ENCODE data around the gene NUBP1.
"Not testable (repeated sequence)": the region's sequence is repeated elsewhere in the genome, so short reads cannot be mapped to it uniquely, and the experiment has no call there.

The NUBP1 gene

DNA sequence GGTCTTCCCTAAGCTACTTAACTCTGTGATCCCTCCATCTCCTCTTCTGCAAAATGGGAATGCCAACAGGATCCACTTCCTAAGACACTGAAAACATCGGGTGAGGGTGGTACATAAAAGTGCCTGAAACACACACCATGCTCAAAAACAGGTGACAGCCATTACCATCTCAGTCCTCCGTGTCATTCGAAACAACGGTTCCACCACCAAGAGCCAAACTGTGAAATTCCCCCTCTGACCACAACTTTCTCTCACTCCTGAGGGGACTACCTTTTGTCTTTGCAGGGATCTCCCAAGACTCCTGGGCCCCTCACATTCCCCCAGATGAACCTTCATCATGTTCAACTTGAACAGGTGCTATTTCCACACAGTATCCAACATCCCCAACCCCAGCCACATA lies 37.0 kb downstream of the NUBP1 start:
- H3K9me3 Mint-ChIP-seq, result no peaks in the 10 kb centered on the region
- TF ChIP-seq CTCF (IDR thresholded peaks at IDR 0.05; ENCODE audit: unreplicated experiment in 3 of 3), result no peak
- H3K36me3 Mint-ChIP-seq (ENCODE audit: low read depth), result no peaks in the 10 kb centered on the region
- no peak overlapping the region for H3K4me3 Mint-ChIP-seq
- H3K27me3 Mint-ChIP-seq (ENCODE audit: low read depth), result peaks cover 5% of the 10 kb centered on the region
- no peak overlapping the region for H3K27ac Mint-ChIP-seq
- H3K4me1 Mint-ChIP-seq, result no peaks in the 10 kb centered on the region

DNA sequence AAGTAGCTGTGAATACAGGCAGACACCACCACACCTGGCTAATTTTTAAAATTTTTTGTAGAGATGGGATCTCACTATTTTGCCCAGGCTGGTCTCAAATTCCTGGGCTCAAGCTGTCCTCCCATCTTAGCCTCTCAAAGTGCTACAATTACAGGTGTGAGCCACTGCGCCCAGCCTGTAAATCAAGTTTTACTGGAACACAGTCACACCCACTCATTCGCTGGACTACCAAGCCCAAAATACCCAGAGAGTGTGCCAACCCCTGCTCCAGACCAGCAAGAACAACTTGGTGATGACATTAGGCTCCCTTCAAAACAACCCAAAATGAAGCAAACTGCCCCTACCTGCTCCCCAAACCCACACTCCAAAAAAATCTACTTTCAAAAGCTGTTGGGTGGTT lies 39.0 kb downstream of the NUBP1 start:
- H3K4me1 Mint-ChIP-seq, result no peaks in the 10 kb centered on the region
- no peak overlapping the region for H3K4me3 Mint-ChIP-seq
- H3K27me3 Mint-ChIP-seq (ENCODE audit: low read depth), result peaks cover 8% of the 10 kb centered on the region
- no peak overlapping the region for H3K27ac Mint-ChIP-seq
- no peaks in the 10 kb centered on the region for H3K36me3 Mint-ChIP-seq (ENCODE audit: low read depth)
- TF ChIP-seq CTCF (IDR thresholded peaks at IDR 0.05; ENCODE audit: unreplicated experiment in 3 of 3), result no peak
- H3K9me3 Mint-ChIP-seq, result no peaks in the 10 kb centered on the region

DNA sequence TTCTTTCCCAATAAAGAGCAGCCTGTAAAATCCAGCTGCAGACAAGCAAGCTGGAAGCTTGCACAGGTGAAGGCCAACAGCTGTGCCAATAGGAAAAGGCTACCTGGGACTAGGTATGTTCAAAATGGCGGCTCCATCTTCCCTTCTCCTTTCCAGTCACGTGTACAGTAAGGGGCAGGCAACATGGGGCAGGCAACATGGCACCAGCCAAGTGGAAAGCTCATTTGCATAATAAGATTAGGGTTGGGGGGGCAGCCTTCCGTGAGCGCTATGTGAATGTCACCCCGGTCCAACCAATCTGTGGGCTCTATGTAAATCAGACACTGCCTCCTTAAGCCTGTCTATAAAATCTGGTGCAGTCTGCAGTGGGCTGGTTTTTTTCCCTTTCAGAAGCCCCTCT lies 43.7 kb downstream of the NUBP1 start:
- no peak overlapping the region for H3K27ac Mint-ChIP-seq
- H3K4me1 Mint-ChIP-seq, result no peaks in the 10 kb centered on the region
- no peaks in the 10 kb centered on the region for H3K36me3 Mint-ChIP-seq (ENCODE audit: low read depth)
- H3K4me3 Mint-ChIP-seq, result no peak overlapping the region
- TF ChIP-seq CTCF (IDR thresholded peaks at IDR 0.05; ENCODE audit: unreplicated experiment in 3 of 3), result no peak
- no peaks in the 10 kb centered on the region for H3K9me3 Mint-ChIP-seq
- peaks cover 4% of the 10 kb centered on the region for H3K27me3 Mint-ChIP-seq (ENCODE audit: low read depth)

DNA sequence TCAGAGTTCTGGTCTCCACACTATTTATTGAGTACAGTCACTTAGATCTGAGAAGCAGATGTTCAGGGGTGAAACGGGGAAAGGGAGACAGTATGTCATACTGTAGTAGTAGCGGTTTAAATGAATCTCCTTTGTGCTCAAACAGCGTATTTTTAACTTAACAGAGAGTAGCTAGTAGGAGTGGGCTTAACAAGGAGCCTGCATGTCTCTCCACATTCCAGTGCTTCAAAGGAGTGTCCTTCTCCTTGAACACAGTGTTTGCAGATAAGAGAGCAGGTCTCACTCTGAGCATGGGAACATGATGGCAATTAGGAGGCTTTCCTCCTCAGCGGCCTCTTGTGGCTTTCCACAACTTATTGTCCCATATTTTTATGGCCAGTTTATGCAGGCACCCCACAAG lies 45.0 kb downstream of the NUBP1 start:
- H3K27me3 Mint-ChIP-seq (ENCODE audit: low read depth); H3K27ac Mint-ChIP-seq; H3K36me3 Mint-ChIP-seq (ENCODE audit: low read depth); H3K4me3 Mint-ChIP-seq; H3K9me3 Mint-ChIP-seq; H3K4me1 Mint-ChIP-seq: not testable (repeated sequence)

GRCh38 chr16:10791048-10791447 lies 47.4 kb downstream of the NUBP1 start:
- no peaks in the 10 kb centered on the region for H3K4me1 Mint-ChIP-seq
- H3K36me3 Mint-ChIP-seq (ENCODE audit: low read depth), result peaks cover 3% of the 10 kb centered on the region
- H3K27ac Mint-ChIP-seq, result no peak overlapping the region
- H3K9me3 Mint-ChIP-seq, result no peaks in the 10 kb centered on the region
- no peak overlapping the region for H3K4me3 Mint-ChIP-seq
- no peak for TF ChIP-seq CTCF (IDR thresholded peaks at IDR 0.05; ENCODE audit: unreplicated experiment in 3 of 3)
- H3K27me3 Mint-ChIP-seq (ENCODE audit: low read depth), result peaks cover 4% of the 10 kb centered on the region

- TF ChIP-seq CTCF (IDR thresholded peaks at IDR 0.05; ENCODE audit: unreplicated experiment in 3 of 3), result no peak
- Mint-ChIP-seq H3K36me3 (ENCODE audit: low read depth) (peaks cover 4% of the 10 kb centered on the region), H3K4me1 (no peaks in the 10 kb centered on the region), H3K27me3 (ENCODE audit: low read depth) (no peaks in the 10 kb centered on the region), H3K9me3 (no peaks in the 10 kb centered on the region), H3K27ac (no peak overlapping the region), H3K4me3 (no peak overlapping the region)
Observed at GRCh38 chr16:10799736-10800135, 56.1 kb downstream of the NUBP1 start.

DNA sequence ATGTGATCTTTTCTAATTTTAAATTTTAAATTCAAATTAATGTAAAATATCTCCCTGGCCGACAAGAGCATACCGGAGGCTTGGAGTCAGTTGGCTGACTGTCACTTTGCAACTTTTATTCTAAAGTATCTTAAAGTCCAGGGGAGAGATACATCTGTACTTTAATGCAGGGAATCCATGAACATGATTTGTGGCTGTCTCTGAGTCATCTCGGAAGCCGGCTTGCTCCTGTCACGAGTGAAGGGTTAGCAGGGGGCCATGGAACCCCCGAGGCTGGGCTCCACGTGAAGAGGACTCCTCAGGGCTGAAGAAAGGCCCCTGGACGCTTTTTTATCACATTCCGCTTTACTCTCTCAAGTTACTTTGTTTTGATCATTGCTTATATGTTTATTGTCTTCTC lies 61.7 kb downstream of the NUBP1 start:
- no peak overlapping the region for H3K27ac Mint-ChIP-seq
- no peak overlapping the region for H3K4me3 Mint-ChIP-seq
- H3K9me3 Mint-ChIP-seq, result no peaks in the 10 kb centered on the region
- no peaks in the 10 kb centered on the region for H3K36me3 Mint-ChIP-seq (ENCODE audit: low read depth)
- no peaks in the 10 kb centered on the region for H3K27me3 Mint-ChIP-seq (ENCODE audit: low read depth)
- TF ChIP-seq CTCF (IDR thresholded peaks at IDR 0.05; ENCODE audit: unreplicated experiment in 3 of 3), result no peak
- no peaks in the 10 kb centered on the region for H3K4me1 Mint-ChIP-seq

Data from nephron (organoid).